Measurements from ENCODE around the gene FAM83D.

GRCh38 chr20:38902601-38903000 is 23.6 kb upstream of the FAM83D start:
- TF ChIP-seq POLR2A (IDR thresholded peaks at IDR 0.05): no peak
- no peak for TF ChIP-seq CTCF (IDR thresholded peaks at IDR 0.05)
- no peak for TF ChIP-seq POLR2AphosphoS5 (IDR thresholded peaks at IDR 0.05)

Data from breast epithelium (tissue), 3 donors.